ENCODE results near the gene FAM163B.

Gene FAM163B

GRCh38 chr9:133599470-133600173 lies 9.6 kb downstream of the FAM163B start:
- DNase-seq (ENCODE audit: low read depth, low spot score) = no peak

DNA sequence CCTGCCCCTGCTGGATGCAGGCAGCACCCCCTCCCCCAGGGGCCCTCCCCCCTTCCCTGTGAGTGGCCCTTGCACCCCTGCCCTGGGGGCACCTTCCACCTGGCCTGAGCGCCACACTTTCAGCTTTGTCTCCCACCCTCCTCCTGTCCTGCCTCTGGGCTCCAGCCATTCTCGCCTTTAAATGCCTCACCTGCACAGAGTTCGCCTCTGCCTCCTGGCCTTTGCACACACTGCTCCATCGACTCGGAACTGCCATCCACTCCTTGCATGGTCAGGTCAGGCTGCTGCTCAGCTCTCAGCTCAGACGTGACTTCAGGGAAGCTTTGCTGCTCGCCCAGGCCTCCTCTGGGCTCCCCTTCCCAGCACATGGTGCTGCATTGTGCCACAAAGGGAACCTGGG lies 10.2 kb downstream of the FAM163B start:
- no peak for DNase-seq (ENCODE audit: low read depth, low spot score)

DNA sequence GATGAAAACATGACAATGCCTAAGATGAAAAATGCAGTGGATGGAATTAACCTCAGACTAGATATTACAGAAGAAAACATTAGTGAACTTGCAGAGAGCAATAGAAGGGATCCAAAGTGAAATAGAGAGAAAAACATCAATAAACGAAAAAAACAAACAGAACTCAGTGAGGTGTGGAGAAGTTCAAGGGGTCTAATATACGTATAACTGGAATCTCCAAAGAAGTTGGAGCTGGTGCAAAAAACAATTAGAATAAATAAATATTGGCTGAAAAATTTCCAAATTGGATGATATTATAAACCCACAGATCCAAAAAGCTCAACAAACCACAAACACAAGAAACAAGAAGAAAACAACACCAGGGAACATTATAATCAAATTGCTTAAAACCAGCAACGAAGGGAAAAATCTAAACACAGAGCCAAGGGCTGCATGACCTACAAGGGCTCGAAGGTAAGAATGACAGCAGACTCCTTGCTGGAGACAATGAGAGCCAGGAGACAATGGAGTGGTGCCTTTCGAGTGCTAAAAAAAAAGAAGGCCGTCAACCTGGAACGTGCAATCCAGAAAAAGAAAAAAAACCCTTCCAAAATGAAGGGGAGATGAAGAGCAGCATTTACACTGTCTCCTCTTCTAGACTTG lies 11.8 kb downstream of the FAM163B start:
- DNase-seq (ENCODE audit: low read depth, low spot score) = no peak

- DNase-seq (ENCODE audit: low read depth, low spot score) = no peak
These were observed 13.3 kb downstream of the FAM163B start for GRCh38 chr9:133595910-133596309.

DNA sequence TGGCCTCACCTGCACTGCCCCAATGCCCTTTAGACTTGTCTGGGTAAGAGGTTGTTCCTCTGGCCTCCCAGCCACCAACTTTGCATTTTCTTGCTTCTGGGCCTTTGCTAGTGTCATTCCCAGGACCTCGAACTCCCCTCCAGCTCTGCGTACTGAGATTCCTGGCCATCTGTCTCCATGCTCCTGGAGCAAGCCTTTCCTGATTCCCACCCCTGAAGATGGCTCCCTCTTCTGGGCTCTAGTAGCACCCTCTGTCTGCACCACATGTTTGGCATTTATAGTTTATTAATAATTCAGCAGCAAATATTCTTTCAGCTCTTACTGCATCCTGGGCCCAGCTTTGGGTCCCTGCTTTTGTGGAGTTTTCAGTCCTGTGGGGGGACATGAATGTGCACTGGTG lies 14.9 kb downstream of the FAM163B start:
- no peak for DNase-seq (ENCODE audit: low read depth, low spot score)

GRCh38 chr9:133593587-133594253 lies 15.5 kb downstream of the FAM163B start:
- no peak for DNase-seq (ENCODE audit: low read depth, low spot score)

DNA sequence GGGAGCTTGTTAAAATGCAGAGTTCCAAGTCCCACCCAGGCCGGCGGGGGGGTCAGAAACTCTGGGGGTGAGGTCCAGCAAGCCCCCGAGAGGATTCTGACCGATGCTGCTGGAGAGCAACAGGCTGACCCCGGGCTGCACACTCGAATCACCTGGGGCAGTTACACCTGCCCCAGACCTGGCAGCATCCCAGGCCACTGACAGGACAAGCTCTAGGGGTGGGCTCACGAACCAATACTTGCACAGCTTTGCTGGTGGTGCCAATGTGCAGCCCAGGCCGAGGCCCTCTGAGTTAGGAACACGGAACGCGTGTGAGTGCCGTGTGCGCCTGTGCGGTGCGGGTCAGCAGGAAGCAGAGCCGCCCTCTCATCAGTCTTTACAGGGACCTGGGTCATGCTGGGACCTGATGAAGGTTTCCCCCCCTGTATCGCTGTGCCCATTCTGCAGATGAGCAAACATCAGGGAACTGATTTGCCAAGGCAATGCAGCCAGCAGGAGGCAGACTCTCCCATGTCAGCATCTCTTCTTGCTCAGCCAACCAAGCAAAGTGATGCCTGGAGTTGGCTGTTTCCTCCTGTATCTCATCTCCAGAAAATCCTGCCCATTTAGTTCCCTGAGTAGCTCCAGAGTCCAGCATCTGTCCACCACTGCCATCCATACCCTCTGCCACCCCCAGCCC lies 16.3 kb downstream of the FAM163B start:
- no peak for DNase-seq (ENCODE audit: low read depth, low spot score)

DNA sequence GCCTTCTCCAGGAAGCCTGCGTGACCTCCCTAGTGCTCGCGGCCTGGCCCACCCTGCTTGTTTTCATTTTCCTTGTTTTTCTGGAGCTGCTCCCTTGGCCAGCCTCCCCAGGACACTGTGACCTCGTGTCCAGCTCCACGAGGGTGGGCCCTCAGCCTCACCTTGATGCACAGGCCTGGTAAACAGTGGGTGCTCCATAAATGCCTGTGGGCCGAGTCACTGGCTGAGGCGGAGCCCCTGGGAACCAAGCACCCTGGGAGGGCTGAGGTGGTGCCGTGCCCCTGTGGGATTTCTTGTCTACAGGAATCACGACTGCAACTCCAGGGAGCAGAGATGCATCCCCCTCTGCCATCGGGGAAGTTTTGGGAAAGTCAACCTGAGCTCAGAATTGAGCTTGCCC lies 17.2 kb downstream of the FAM163B start:
- no peak for DNase-seq (ENCODE audit: low read depth, low spot score)

DNA sequence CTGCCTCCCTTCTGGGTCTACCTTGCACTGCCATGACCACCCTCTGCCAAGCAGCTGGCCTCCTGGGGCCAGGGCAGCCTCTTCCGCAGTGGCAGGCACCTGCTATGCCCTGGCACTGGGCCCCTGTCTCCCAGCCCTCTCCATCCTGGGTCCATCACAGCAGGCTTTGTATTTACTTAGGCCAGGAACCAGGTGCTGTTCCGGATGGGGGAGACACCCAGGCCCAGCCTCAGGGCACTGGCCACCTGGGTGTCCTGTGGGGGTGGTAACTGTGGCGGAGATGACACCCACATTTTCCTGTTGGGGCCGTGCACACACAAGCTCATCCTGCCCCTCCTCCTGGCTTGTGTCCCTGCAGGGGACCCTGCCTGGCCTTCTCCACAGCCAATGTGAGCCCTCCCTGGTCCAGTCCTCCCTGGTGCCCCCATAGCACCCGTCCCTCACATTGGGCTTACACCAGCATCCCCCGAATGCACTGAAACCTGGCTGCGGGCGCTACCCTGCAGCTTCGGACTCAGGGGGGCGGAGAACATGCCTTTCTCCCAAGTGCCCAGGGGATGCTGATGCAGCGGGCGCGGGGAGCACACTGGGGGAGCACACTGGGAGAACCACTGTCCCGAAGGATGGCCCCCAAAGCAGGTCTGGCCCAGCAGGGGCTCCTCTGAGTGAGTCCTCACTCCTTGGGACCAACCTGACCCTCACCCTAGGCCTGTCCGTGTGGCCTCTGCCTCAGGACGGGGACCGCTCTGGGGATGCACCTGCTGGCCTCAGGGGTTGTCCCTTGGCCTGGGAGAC lies 17.9 kb downstream of the FAM163B start:
- DNase-seq (ENCODE audit: low read depth, low spot score) = no peak

DNA sequence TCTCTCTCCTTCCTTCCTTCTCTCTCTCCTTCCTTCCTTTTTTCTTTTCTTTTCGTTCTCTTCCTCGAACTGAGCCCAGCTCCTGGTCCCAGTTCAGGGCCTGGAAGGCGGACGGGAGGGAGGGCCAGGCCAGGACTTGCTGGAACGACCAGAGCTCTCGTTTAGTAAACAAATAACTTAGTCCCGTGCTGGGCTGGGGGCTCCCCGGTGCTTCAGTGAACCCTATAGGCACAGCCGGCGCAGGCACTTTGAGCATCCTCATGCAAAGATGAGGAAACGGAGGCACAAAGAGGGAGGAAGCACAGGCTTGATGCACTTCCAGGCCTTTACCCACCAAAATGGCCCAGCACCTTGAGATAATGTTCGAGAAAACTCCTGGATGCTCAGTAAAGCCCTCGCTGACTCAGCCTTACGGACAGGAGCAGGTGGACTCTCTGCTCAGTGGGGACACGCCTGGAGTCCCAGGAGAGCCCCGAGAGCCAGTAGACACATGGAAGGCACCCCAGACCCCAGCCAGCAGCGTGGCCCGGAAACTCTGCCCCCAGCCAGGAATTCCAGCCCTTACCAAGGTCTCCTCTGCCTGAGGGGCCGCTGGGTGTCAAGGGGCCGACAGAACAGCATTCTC lies 18.8 kb downstream of the FAM163B start:
- DNase-seq (ENCODE audit: low read depth, low spot score) = no peak

- no peak for DNase-seq (ENCODE audit: low read depth, low spot score)
These were observed 19.5 kb downstream of the FAM163B start for GRCh38 chr9:133589454-133590227.

DNA sequence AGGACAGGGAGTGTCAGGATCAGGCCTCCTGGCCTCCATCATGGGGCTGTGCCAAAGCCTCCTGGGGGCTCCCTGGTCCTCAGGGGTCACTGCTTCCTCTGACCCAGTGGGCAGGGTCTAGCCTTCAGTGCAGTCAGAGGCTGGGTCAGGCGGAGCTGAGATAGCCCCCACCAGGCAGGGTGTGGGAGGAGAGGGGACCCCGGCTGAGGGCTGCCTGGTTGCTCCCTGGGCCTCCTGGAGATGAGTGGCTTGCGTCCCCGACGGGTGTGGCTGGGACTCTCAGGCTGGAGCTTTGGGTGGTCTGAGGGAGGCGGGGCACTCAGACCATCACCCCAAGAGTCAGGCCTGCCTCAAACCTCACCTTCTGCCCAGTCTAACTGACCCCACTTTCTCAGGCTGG lies 21.7 kb downstream of the FAM163B start:
- no peak for DNase-seq (ENCODE audit: low read depth, low spot score)

- no peak for DNase-seq (ENCODE audit: low read depth, low spot score)
These were observed 22.1 kb downstream of the FAM163B start for GRCh38 chr9:133587051-133587450.

DNA sequence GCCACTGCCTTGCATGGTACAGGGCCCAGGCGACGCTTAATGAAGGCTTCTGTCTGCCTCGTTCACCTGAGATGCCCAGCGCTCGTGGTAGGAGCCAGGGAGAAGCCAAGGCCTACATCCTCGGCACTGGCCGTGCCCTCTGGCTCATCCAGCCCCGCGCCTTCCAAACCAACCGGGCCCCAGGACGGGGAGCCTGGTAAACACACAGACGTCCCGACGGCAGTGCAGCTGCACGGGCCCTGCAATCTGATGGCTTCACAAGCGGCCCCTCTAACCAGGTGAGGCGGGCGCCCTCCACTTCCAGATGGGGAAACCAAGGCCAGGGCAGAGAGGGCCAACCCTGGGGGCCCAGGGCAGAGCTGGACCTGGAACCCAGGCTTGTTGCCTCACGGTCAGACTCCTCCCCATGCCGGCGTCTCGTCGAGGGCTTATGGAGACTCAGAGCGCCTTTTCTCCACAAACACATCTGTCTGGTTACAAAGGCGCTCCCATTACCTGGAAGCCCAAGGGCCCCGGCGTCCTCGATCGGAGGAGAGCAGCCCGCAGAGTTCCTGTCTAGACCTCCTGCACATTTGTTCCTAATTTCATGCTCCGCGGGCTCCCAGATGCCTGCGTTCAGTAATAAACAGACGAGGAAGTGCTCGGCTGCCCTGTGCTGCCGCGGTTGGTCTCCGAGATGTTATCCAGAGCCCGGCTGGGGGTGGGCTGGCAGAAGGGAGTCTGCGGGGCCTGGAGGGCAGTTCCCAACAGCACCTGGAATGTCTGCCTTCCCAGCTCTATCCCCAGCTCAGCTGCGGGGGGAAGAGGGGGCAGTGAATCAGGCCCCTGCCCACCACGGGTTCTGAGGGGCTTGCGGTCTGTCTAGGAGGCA lies 23.5 kb downstream of the FAM163B start:
- DNase-seq (ENCODE audit: low read depth, low spot score) = no peak

DNA sequence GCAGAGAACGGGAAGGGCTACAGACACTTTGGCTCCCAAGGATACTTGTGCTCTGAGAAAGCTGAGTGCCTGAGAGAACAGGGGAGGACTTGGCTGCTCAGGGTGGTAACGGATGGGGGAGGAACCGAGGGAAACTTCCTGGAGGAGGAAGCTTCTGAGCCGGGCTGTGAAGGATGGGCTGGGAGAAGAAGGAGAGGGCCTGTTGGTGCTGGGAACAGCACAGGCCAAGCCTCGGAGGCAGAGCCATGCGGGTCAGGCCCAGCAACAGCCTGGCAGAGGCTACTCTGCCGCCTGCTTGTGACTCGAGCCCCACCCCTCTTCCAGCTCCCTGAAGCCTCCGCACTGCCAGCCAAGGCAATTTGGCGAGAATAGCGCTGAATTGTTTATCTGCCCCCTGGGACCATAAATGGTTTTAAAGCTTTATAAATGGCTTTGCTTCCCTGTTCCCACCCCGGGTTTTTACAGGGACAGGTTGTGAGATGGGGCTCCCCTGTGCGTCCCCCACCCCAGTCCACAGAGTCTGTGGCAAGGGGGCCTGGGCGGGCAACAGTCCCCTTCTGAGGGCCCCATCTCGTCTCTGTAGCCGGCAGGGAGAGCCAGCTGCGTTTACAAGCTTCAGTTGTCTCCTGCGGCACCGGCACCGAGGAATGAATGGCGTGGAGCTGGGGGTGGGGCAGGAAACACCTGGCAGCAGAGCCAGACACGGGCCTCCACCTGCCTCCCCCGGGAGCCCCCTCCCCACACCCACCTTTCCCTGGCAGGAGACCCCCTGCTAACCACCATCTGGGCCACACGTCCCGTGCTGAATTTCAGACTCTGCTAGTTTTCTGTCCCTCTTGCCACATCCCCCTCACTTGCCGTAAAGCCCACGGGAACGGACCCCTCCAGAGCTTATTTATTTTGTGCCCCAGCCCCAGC lies 24.4 kb downstream of the FAM163B start:
- DNase-seq (ENCODE audit: low read depth, low spot score) = no peak

DNA sequence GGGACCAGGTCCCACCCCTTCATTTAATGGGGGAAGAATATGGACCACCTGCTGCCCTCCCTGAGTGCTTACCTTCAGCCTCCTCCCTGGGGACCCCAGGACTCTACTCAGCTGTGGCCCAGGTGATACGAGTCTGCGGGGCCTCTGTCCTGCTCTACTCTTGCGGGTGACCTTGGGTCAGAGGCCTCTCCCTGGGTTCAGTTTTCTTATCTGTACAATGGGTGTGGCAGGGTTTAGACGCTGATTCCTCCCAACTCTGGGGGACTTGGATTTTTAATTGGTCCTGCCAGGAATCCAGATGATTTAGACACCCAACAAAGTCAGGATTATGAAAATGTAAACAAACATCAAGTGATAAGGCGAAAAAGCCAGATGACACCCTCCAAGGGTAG lies 25.0 kb downstream of the FAM163B start:
- no peak for DNase-seq (ENCODE audit: low read depth, low spot score)

GRCh38 chr9:133583586-133583985 lies 25.6 kb downstream of the FAM163B start:
- DNase-seq (ENCODE audit: low read depth, low spot score) = no peak

GRCh38 chr9:133583111-133583510 lies 26.1 kb downstream of the FAM163B start:
- no peak for DNase-seq (ENCODE audit: low read depth, low spot score)
